ENCODE measurements around the gene UBE2E3. TPM values are rescaled to one million over a fixed set of nuclear protein-coding genes. Genes with fewer than 3 reads are reported as not detected.
"Not testable (repeated sequence)": the region's sequence is repeated elsewhere in the genome, so short reads cannot be mapped to it uniquely, and the experiment has no call there.

UBE2E3 gene
- polyA plus RNA-seq, 1 experiment = 127 TPM

- DNase-seq (ENCODE audit: low read depth, low spot score) = no peak
- POLR2A ChIA-PET = no interaction called here
- CTCF ChIA-PET = interaction anchor here (0.9 to 1.3 kb wide), 3 partner anchors 371 to 963 kb away, joined by 3 to 4 read pairs (median 3); partner anchors contain the start of gene ITGA4
- no peak overlapping the region for H3K27ac ChIP-seq (ENCODE audit: low read depth, low read length)
- no peak overlapping the region for H3K4me3 ChIP-seq (ENCODE audit: low read depth, low read length)
- no peak for TF ChIP-seq CTCF (IDR thresholded peaks at IDR 0.05; ENCODE audit: low read depth, low read length)
- H3K27me3 ChIP-seq (ENCODE audit: control insufficient read depth, insufficient read depth, low read length) = no peaks in the 10 kb centered on the region
- peaks cover 5% of the 10 kb centered on the region; the same call in 1 of the 2 replicates for H3K9me3 ChIP-seq (ENCODE audit: control insufficient read depth, insufficient read depth, low read length)
These were observed 105.3 kb downstream of the UBE2E3 start for GRCh38 chr2:181085734-181086133.

- H3K9me3 ChIP-seq (ENCODE audit: control insufficient read depth, insufficient read depth, low read length); H3K4me3 ChIP-seq (ENCODE audit: low read depth, low read length); POLR2A ChIA-PET; DNase-seq (ENCODE audit: low read depth, low spot score); H3K27ac ChIP-seq (ENCODE audit: low read depth, low read length); H3K27me3 ChIP-seq (ENCODE audit: control insufficient read depth, insufficient read depth, low read length); CTCF ChIA-PET: not testable (repeated sequence)
These were observed 111.5 kb downstream of the UBE2E3 start for GRCh38 chr2:181091920-181092319.

DNA sequence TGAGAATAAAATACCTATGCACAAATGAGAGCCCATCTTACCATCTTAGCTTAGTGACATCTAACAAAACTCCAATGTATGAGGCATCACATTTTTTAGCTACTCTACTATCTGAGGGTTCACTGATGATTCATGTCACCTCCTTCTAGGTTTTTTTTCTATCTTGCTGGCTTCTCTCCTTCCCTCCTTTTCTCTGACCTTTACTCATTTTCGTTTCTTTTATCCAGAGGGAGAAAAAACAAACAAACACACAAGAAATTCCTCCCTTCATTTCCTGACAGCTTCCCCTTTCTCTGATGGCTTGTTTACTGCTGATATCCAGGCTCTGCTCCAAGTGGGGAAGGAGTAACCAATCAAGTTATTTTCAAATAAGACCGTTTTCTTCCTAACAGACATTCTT lies 115.1 kb downstream of the UBE2E3 start:
- ChIA-PET CTCF (interaction anchor here (1.1 to 1.2 kb wide), 2 partner anchors 8 to 1037 kb away, joined by 3 read pairs; no protein-coding TSS in a partner anchor), POLR2A (no interaction called here)
- no peak overlapping the region for H3K27ac ChIP-seq (ENCODE audit: low read depth, low read length)
- no peak for DNase-seq (ENCODE audit: low read depth, low spot score)
- no peak overlapping the region for H3K4me3 ChIP-seq (ENCODE audit: low read depth, low read length)
- no peak for TF ChIP-seq CTCF (IDR thresholded peaks at IDR 0.05; ENCODE audit: low read depth, low read length)
- no peaks in the 10 kb centered on the region for H3K9me3 ChIP-seq (ENCODE audit: control insufficient read depth, insufficient read depth, low read length)
- no peaks in the 10 kb centered on the region for H3K27me3 ChIP-seq (ENCODE audit: control insufficient read depth, insufficient read depth, low read length)

DNA sequence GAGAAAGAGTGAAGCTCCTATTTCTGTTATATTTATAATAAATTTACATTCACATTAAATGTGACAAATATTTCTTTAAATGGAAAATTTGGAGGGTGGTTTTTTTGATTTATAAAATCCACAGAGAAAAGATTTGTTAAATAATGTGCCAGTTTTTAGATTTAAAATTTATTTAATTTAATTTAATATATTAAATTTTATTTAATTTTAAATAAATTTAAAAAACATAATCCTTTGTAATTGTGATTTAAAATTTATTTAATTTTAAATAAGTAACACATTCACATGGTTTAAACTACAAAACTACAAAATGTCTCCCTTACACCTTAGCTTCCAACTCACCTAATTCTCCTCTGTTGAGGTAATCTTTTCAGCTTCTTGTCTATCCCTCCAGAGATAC lies 123.3 kb downstream of the UBE2E3 start:
- Histone ChIP-seq H3K27ac (ENCODE audit: low read depth, low read length) (no peak overlapping the region), H3K9me3 (ENCODE audit: control insufficient read depth, insufficient read depth, low read length) (no peaks in the 10 kb centered on the region), H3K27me3 (ENCODE audit: control insufficient read depth, insufficient read depth, low read length) (no peaks in the 10 kb centered on the region), H3K4me3 (ENCODE audit: low read depth, low read length) (no peak overlapping the region)
- ChIA-PET POLR2A (no interaction called here), CTCF (interaction anchor here (0.6 to 5.5 kb wide), 11 partner anchors 8 to 979 kb away, joined by 3 to 95 read pairs (median 5); partner anchors contain the start of genes ITGA4 and UBE2E3)
- no peak for DNase-seq (ENCODE audit: low read depth, low spot score)
- TF ChIP-seq CTCF (IDR thresholded peaks at IDR 0.05; ENCODE audit: low read depth, low read length) = no peak

DNA sequence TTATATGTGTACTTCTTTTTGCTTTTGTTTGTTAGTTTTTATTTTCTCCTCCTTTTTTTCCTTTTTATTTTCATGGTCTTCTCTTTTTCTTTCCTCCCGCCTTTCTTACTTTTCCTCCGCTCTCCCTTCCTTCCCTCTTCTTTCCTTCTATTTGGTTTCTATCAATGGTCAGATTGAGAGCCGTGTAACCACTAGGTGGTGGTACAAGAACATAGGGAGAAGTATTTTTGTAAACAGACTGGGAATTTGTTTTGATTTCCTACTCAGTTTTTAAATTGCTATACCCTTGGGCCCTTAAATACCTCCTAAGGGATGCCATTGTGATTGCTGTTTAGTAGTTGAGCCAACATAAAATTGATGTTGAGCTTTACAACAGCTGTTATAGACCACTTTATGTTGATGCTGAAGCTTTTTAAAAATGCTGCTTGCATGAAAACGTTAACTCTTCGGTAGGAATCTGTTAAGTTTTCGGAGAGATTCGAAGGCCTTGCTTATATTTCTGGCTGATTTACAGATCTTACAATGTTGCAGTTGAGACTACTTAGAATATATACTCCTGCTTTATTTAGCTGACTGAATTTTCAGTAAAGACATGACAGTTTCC lies 124.2 kb downstream of the UBE2E3 start:
- H3K4me3 ChIP-seq (ENCODE audit: low read depth, low read length) = no peak overlapping the region
- POLR2A ChIA-PET = no interaction called here
- DNase-seq (ENCODE audit: low read depth, low spot score) = peak; percentile 46
- CTCF ChIA-PET = interaction anchor here (0.6 to 5.5 kb wide), 51 partner anchors 8 to 1089 kb away, joined by 3 to 95 read pairs (median 3); partner anchors contain the start of gene ITGA4
- H3K27me3 ChIP-seq (ENCODE audit: control insufficient read depth, insufficient read depth, low read length) = no peaks in the 10 kb centered on the region
- peak; percentile 90 for TF ChIP-seq CTCF (IDR thresholded peaks at IDR 0.05; ENCODE audit: low read depth, low read length)
- H3K27ac ChIP-seq (ENCODE audit: low read depth, low read length) = no peak overlapping the region
- H3K9me3 ChIP-seq (ENCODE audit: control insufficient read depth, insufficient read depth, low read length) = no peaks in the 10 kb centered on the region

Data from AG04450 (cell line).